GM21381 (cell line): ENCODE measurements around the gene HOXB8.

Experiments used
- ATAC-seq: cut with Tn5 transposase; IDR thresholded peaks from one replicate; pipeline ENCODE4 v1.9.1; 2021; ENCODE audit warnings: mild to moderate bottlenecking, moderate library complexity; ENCODE audit not compliant: unreplicated experiment

The HOXB8 gene

DNA sequence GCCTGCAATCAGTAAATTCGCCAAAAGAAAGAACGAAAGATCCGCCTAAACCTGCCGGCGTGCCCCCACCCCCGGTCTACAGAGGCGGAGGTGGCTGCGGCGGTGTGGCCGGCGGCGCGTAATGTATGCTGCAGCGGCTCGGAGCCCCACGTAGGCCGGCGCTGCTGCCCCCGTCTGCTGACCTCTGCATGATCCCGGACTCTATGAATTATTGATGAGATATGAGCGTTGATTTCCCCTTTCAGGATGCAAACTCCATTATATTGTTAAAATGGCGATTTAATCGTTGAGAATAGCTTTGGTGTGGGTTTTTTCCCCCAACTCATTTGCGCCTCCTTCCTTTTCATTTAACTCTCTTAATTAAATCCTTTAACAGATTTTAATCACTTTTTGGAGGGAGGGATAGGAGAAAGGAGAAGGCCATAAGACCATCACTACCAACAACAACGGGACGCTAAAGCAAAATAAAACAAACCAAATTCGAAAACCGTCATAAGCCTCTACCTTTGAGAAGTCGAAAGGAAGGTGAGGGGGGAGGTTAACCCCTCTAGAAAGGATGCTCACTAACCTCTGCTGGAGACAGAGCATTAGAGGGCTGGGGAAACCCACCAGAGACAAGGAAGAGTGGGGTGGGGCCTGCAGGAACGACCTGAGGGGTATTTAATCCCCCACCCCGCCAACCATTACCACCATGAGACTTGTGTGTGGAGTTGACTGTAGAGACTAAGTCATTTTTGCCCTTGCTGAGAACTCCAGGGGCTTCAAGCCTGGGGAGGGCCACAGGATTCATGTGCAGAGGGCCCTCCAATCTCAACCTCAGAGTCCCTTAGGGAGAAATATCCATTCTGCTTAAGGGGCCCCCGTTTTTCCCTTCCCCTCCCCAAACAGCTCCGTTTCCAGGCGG is 28.5 kb downstream of the HOXB8 start:
- no peak for ATAC-seq

GRCh38 chr17:48584223-48584741 is 30.8 kb downstream of the HOXB8 start:
- no peak for ATAC-seq

GRCh38 chr17:48583708-48584222 is 31.3 kb downstream of the HOXB8 start:
- ATAC-seq = no peak

- ATAC-seq = no peak
These were observed 32.4 kb downstream of the HOXB8 start for GRCh38 chr17:48582750-48583069.

- no peak for ATAC-seq
These were observed 35.1 kb downstream of the HOXB8 start for GRCh38 chr17:48579760-48580554.

GRCh38 chr17:48579471-48579759 is 35.7 kb downstream of the HOXB8 start:
- no peak for ATAC-seq

DNA sequence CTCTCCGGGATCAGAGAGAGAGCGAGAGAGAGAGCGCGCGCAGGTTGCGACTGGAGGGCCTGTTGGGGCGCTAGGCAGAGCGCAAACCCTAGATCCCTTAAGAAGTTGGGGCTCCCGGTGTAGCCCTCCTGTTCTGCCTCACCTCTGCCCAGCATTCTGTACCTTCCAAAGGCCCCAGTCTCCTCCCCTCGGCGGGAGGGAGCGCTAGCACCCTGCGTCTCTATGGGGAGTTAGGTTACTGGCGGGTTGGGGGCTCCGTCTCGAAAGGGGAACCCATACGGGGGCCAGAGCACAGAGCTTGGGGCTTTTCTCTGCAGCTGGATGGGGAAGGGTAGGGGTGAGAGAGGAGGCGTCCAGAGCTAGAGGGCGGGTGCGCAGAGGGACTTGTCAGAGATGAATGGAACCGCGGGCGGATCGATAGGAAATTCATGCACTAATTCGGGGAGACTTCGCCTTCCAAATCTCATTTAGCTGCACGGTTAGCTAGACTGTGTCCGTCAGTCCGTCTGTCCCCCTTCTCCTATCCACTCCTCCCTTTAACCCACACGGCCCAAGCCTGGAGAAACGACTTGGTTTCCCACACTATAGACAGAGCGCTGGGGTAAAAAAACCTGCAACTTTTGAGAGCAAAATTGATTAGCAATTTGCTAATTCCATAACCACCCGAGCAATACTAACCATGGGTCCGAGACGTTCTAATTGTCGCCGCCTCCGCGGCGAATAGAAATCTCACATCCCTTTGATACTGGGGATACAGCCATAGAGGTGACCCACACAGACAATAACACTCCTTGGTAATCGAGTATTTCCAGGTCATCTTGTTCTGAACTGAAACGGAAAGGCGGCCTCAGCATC is 36.2 kb downstream of the HOXB8 start:
- peak; percentile 30 for ATAC-seq

DNA sequence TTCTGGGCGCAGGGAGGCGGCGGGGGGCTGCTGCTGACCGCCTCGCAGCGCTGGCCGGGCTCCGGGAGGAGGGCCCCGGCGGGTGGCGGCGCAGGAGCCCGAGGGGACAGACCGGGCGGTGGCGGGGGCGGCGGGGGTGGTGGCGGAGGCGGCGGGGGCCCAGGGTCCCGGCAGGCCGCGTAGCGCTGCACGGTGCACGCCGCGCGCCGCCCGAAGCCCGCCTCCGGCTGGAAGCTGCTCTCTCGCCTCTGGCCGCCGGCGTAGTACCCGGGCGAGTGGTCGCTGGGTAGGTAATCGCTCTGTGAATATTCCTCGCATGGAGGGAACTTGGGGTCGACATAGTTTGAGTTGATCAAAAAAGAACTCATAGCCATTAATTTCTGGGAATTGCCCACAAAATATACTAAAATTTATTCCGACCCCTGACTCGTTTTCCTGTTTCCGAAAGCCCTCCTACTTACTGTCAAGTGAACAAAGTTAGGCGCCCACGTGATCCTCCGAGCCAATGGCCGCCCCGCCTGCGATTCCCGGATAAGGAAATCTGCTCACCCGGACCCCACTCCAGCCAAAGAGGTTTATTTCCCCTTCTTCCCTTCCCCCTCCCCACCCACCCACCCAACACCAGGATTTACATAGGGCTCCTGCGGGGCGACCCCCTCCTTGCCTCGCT is 37.0 kb downstream of the HOXB8 start, which contains the start of gene HOXB4:
Gene HOXB4, minus strand, starts transcription at position 405 of the 670 bp plus-strand sequence. Its CDS starts 31 bp downstream, at position 374.
- peak; percentile 57 for ATAC-seq

- no peak for ATAC-seq
These were observed 37.7 kb downstream of the HOXB8 start for GRCh38 chr17:48577330-48577945.

DNA sequence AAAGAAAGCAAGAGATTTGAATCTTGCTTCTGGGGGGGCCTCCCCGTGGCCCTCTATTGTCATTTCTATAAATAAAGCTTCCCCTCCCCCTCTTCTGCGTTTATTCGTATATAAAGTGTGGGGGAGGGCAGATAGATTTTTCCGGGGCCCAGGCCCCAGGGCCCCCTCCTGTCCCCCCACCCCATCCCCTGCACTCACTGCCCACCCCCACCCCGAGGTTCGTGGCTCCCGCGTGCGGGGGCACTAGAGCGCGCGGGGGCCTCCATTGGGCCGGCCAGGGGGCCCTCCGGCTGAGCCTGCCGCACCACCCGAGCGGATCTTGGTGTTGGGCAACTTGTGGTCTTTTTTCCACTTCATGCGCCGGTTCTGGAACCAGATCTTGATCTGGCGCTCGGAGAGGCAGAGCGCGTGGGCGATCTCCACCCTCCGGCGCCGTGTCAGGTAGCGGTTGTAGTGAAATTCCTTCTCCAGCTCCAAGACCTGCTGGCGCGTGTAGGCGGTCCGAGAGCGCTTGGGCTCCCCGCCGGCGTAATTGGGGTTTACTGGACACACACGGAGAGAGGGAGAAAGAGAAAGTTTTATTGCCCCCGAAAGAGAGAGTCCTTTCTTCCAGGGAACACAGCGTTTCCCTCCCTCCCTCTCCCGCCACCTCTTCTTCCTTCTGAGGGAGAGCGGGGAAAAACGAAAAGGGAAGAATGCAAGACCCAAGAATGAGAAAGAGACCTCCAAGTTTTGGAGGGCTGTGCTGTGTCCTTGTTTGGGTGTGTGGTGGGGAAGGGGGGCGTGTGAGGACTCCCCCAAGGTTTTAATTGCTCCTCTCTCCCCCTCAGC is 38.4 kb downstream of the HOXB8 start:
- no peak for ATAC-seq

DNA sequence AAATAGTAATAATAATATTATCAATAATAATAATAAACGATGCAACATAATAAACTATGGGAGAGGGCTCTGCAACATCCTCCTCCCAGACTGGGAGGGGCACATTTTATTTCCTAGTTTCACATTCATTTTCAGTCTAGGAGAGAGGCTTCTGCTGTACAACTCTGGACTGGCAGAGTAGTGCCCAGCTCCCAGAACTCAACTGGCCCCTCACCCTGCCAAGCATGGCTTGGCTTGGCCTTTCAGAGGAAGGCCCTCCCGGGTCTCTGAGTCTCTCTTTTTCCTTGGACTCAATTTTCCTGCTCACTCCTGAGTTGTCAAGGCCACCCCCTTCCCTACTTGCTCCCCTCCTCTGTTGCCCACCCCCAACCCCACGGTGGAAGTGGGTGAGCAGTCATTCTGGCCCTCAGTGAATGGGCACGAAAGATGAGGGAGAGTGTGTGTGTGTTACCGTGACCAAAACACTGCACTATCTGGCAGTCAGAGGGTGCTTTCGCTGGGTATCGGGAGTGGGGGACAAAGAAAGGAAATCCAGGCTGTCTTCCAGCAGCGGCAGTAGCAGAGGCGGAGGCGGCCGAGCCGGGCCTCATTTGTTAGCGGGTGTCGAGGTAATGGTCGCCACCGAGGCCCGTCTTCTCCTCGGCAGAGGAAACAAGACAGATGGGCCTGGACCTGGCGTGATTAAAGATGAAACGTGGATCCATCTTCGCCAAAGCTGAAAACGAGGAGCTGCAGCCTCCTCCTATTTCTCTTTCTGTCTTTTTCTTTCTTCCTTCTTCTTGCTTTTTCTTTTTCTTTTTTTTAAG is 39.2 kb downstream of the HOXB8 start:
- ATAC-seq = no peak

- no peak for ATAC-seq
These were observed 40.0 kb downstream of the HOXB8 start for GRCh38 chr17:48575066-48575582.

DNA sequence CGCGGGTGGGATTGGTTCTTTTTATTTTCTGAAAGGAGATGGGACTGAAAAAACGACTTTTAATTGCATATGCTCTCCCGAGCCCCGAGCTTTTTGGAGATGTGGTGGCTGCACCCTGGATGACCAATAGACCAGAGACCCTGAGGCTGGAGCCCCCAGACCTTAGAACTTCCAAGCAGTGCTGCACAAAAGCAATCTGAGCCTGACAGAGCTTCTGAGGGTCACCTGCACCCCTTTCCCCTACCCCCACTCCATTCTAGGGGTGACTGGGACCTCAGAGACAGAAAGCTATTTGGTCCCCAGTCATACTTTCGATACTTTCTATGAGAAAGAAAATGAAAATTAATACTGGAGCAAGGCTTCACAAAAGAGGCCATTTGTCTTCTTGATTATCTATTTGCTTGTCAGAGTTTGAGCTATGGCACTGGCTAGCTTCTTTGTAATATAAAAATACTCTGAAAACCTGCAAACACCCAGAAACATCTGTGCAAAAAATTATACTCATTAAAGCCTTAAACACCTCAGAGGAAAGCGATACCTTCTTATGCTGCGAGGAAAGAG is 40.5 kb downstream of the HOXB8 start:
- no peak for ATAC-seq

- no peak for ATAC-seq
These were observed 43.2 kb downstream of the HOXB8 start for GRCh38 chr17:48571826-48572417.

DNA sequence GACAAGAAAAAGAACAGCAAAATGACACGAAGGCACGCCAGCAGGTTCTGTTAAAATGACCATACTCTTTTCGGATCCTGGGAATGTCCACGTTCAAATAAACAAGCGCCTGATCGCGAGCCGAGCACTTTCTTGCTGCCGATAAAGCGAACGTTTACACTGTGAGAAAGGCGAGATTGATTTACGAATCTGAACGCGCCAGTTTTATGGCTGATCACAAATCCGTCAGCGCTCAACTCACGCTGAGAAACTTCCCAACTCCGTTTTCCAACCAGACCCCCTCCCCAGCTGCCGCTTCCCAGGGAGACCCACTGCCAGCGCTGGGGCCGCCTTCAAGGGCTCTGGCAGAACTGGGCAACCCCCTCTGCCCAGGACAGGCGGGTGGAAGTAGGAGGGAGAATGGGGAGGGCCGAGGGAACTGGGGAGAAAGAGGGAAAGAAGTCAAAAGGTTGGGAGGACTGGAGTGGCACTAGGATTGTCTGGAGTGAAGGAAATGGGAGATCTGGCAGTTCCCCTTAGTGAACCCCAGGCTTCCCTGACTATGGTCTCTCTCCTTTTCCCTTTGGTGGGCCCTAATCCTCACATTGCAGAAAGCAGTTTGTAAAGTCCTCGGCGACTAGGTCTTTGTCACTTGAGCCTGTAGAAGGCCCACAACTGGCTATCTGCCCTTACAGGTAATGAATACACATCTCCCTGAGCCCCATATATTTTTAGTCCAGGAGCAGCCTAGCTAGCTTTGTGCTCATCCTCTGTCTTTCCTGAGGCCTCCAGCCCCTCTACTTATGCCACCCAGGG is 43.9 kb downstream of the HOXB8 start:
- ATAC-seq = no peak

GRCh38 chr17:48570325-48571023 is 44.6 kb downstream of the HOXB8 start:
- ATAC-seq = no peak
